ENCODE measurements around the gene UGCG.
"Not testable (repeated sequence)": the region's sequence is repeated elsewhere in the genome, so short reads cannot be mapped to it uniquely, and the experiment has no call there.

UGCG gene

GRCh38 chr9:111895996-111896941 lies at the start of gene UGCG:
Gene UGCG, plus strand, starts transcription at chr9:111896814. Its CDS starts 402 bp downstream, at chr9:111897216.
- DNase-seq, result peak; percentile 82

- no peak for DNase-seq
Observed at GRCh38 chr9:111851553-111851952, 45.1 kb upstream of the UGCG start.

- no peak for DNase-seq
Observed at GRCh38 chr9:111852291-111852690, 44.3 kb upstream of the UGCG start.

GRCh38 chr9:111853450-111853827 lies 43.2 kb upstream of the UGCG start:
- no peak for DNase-seq

- DNase-seq, result no peak
Observed at GRCh38 chr9:111854799-111855198, 41.8 kb upstream of the UGCG start.

GRCh38 chr9:111857555-111858211 lies 38.9 kb upstream of the UGCG start:
- no peak for DNase-seq

- DNase-seq, result no peak
Observed at GRCh38 chr9:111860443-111860842, 36.2 kb upstream of the UGCG start.

- no peak for DNase-seq
Observed at GRCh38 chr9:111863636-111864035, 33.0 kb upstream of the UGCG start.

- DNase-seq, result no peak
Observed at GRCh38 chr9:111866976-111867375, 29.6 kb upstream of the UGCG start.

GRCh38 chr9:111868475-111868874 lies 28.1 kb upstream of the UGCG start:
- DNase-seq, result no peak

GRCh38 chr9:111870774-111871498 lies 25.7 kb upstream of the UGCG start:
- DNase-seq, result no peak

- DNase-seq, result no peak
Observed at GRCh38 chr9:111871499-111871855, 25.1 kb upstream of the UGCG start.

- no peak for DNase-seq
Observed at GRCh38 chr9:111872886-111873285, 23.7 kb upstream of the UGCG start.

GRCh38 chr9:111873901-111874300 lies 22.7 kb upstream of the UGCG start:
- DNase-seq, result no peak

- no peak for DNase-seq
Observed at GRCh38 chr9:111874500-111874899, 22.1 kb upstream of the UGCG start.

GRCh38 chr9:111875291-111875690 lies 21.3 kb upstream of the UGCG start:
- DNase-seq, result not testable (repeated sequence)

- not testable (repeated sequence) for DNase-seq
Observed at GRCh38 chr9:111875691-111876090, 20.9 kb upstream of the UGCG start.

GRCh38 chr9:111876179-111876578 lies 20.4 kb upstream of the UGCG start:
- no peak for DNase-seq

GRCh38 chr9:111877420-111877819 lies 19.2 kb upstream of the UGCG start:
- no peak for DNase-seq

- no peak for DNase-seq
Observed at GRCh38 chr9:111878946-111879345, 17.7 kb upstream of the UGCG start.

- DNase-seq, result no peak
Observed at GRCh38 chr9:111886983-111887718, 9.5 kb upstream of the UGCG start.

- DNase-seq, result no peak
Observed at GRCh38 chr9:111890334-111890733, 6.3 kb upstream of the UGCG start.

GRCh38 chr9:111890867-111891266 lies 5.7 kb upstream of the UGCG start:
- not testable (repeated sequence) for DNase-seq
